GM12872 (cell line): Measurements from ENCODE around the gene HMOX2.

Experiments
- CTCF ChIP-seq: IDR thresholded peaks from 3 replicates; pipeline ENCODE4 v1.5.1; 2011; ENCODE audit warnings: low read depth, mild to moderate bottlenecking, low read length, moderate library complexity; ENCODE audit not compliant: insufficient read depth

Gene HMOX2

GRCh38 chr16:4465977-4466779 is 10.0 kb upstream of the HMOX2 start:
- TF ChIP-seq CTCF: no peak

- TF ChIP-seq CTCF: no peak
Observed at GRCh38 chr16:4467916-4468315, 8.3 kb upstream of the HMOX2 start.

- TF ChIP-seq CTCF: no peak
Observed at GRCh38 chr16:4468972-4469371, 7.2 kb upstream of the HMOX2 start.

- TF ChIP-seq CTCF: no peak
Observed at GRCh38 chr16:4471869-4472268, 4.3 kb upstream of the HMOX2 start.

- TF ChIP-seq CTCF: no peak
Observed at GRCh38 chr16:4472880-4473279, 3.3 kb upstream of the HMOX2 start.

- TF ChIP-seq CTCF: no peak
Observed at GRCh38 chr16:4474192-4474961, 1.8 kb upstream of the HMOX2 start, which contains the start of gene NMRAL1. Gene NMRAL1 (minus strand): TSS chr16:4474625. CDS start chr16:4474132, 493 bp downstream.

- TF ChIP-seq CTCF: peak; percentile 26; the same call in 1 of the 3 replicates
Observed at GRCh38 chr16:4477966-4478365, 1.8 kb downstream of the HMOX2 start.
